ENCODE data around the gene CDS2. TPM values are rescaled to one million over a fixed set of nuclear protein-coding genes. Genes with fewer than 3 reads are reported as not detected.

CDS2 gene
- total RNA-seq, 1 donor, result 25.3 TPM

DNA sequence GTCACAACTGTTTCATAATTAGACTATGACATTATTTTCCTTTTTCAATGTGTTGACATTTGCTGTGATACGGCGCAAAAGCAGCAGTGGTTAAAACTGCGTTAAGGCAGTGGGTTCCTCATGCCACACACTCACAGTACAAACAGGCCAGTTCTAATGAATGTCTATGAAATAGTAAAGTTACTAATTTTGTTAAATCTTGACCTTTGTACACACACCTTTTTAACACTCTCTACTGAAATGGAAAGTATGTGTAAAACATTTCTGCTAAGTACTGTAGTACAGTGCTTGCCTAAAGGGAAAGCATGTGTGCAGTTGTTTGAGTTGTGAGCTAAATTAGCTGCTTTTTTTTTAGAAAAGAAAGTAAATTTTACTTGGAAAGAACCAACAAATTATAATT lies 60.3 kb downstream of the CDS2 start:
- TF ChIP-seq, protein P1, sequence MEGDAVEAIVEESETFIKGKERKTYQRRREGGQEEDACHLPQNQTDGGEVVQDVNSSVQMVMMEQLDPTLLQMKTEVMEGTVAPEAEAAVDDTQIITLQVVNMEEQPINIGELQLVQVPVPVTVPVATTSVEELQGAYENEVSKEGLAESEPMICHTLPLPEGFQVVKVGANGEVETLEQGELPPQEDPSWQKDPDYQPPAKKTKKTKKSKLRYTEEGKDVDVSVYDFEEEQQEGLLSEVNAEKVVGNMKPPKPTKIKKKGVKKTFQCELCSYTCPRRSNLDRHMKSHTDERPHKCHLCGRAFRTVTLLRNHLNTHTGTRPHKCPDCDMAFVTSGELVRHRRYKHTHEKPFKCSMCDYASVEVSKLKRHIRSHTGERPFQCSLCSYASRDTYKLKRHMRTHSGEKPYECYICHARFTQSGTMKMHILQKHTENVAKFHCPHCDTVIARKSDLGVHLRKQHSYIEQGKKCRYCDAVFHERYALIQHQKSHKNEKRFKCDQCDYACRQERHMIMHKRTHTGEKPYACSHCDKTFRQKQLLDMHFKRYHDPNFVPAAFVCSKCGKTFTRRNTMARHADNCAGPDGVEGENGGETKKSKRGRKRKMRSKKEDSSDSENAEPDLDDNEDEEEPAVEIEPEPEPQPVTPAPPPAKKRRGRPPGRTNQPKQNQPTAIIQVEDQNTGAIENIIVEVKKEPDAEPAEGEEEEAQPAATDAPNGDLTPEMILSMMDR (IDR thresholded peaks at IDR 0.05; ENCODE audit: extremely low read depth, low read depth, low read length), result no peak
- no peaks in the 10 kb centered on the region for H4K20me1 ChIP-seq (ENCODE audit: insufficient read depth, low read length)
- no peaks in the 10 kb centered on the region for H3K27me3 ChIP-seq (ENCODE audit: insufficient read depth, low read length)
- no peak overlapping the region for H2AFZ ChIP-seq (ENCODE audit: low read length)
- H3K4me2 ChIP-seq (ENCODE audit: insufficient read depth, low read length), result no peak overlapping the region
- H3K4me3 ChIP-seq (ENCODE audit: insufficient read depth, low read length), result no peak overlapping the region
- H3K4me1 ChIP-seq (ENCODE audit: insufficient read depth, low read length), result peaks cover 6% of the 10 kb centered on the region
- no peaks in the 10 kb centered on the region for H3K79me2 ChIP-seq (ENCODE audit: insufficient read depth, low read length)
- no peaks in the 10 kb centered on the region for H3K9me3 ChIP-seq (ENCODE audit: low read depth, low read length)
- no peak overlapping the region for H3K27ac ChIP-seq (ENCODE audit: low read depth, low read length)
- peaks cover 39% of the 10 kb centered on the region for H3K36me3 ChIP-seq (ENCODE audit: insufficient read depth, low read length)
- no peak for DNase-seq (ENCODE audit: insufficient read length, low spot score, missing footprints)

DNA sequence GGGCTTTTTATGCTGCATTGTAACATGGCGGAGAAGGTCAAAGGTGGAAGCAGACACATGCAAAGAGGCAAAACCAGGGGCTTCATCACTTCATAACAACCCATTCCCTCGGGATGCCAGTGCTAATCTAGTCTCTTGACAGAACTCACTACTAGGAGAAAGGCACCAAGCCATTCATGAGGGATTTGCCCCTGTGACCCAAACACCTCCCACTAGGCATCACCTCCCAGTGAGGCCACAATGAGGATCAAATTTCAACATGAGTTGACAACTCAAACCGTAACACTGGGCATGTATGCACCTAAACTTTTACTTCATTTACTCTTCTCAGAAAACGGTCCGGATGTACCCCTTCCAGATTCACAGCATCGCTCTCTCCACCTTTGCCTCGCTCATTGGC lies 61.9 kb downstream of the CDS2 start:
- TF ChIP-seq, protein P1 (IDR thresholded peaks at IDR 0.05; ENCODE audit: extremely low read depth, low read depth, low read length), result no peak
- Histone ChIP-seq H3K4me1 (ENCODE audit: insufficient read depth, low read length) (no peaks in the 10 kb centered on the region), H3K27ac (ENCODE audit: low read depth, low read length) (no peak overlapping the region), H4K20me1 (ENCODE audit: insufficient read depth, low read length) (no peaks in the 10 kb centered on the region), H3K27me3 (ENCODE audit: insufficient read depth, low read length) (no peaks in the 10 kb centered on the region), H2AFZ (ENCODE audit: low read length) (no peak overlapping the region), H3K36me3 (ENCODE audit: insufficient read depth, low read length) (peaks cover 33% of the 10 kb centered on the region), H3K79me2 (ENCODE audit: insufficient read depth, low read length) (no peaks in the 10 kb centered on the region), H3K9me3 (ENCODE audit: low read depth, low read length) (no peaks in the 10 kb centered on the region), H3K4me3 (ENCODE audit: insufficient read depth, low read length) (no peak overlapping the region), H3K4me2 (ENCODE audit: insufficient read depth, low read length) (no peak overlapping the region)
- DNase-seq (ENCODE audit: insufficient read length, low spot score, missing footprints), result peak; percentile 55

DNA sequence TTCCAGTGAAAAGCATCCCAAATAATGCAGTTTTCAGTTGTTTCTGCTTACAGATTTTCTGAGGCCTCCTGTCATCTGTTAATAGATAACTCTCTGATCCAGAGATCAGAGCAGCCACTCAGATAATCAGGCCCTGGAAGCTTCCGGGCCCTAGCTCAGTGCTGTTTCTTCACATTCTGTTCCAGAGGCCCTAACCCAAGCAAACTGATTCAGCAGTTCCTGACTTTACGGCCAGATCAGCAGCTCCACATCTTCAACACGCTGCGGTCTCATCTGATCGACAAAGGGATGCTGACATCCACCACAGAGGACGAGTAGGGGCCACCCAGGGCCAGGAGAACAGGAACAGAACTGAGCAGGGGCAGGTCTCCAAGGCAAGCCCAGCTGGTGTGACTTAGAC lies 63.1 kb downstream of the CDS2 start:
- no peak overlapping the region for H3K4me2 ChIP-seq (ENCODE audit: insufficient read depth, low read length)
- TF ChIP-seq, protein P1 (IDR thresholded peaks at IDR 0.05; ENCODE audit: extremely low read depth, low read depth, low read length), result no peak
- no peak for DNase-seq (ENCODE audit: insufficient read length, low spot score, missing footprints)

GRCh38 chr20:5190444-5190843 lies 63.6 kb downstream of the CDS2 start:
- Histone ChIP-seq H4K20me1 (ENCODE audit: insufficient read depth, low read length) (no peaks in the 10 kb centered on the region), H3K27me3 (ENCODE audit: insufficient read depth, low read length) (no peaks in the 10 kb centered on the region), H3K36me3 (ENCODE audit: insufficient read depth, low read length) (peaks cover 33% of the 10 kb centered on the region), H3K79me2 (ENCODE audit: insufficient read depth, low read length) (no peaks in the 10 kb centered on the region), H2AFZ (ENCODE audit: low read length) (no peak overlapping the region), H3K4me1 (ENCODE audit: insufficient read depth, low read length) (no peaks in the 10 kb centered on the region), H3K9me3 (ENCODE audit: low read depth, low read length) (no peaks in the 10 kb centered on the region), H3K27ac (ENCODE audit: low read depth, low read length) (no peak overlapping the region), H3K4me3 (ENCODE audit: insufficient read depth, low read length) (no peak overlapping the region), H3K4me2 (ENCODE audit: insufficient read depth, low read length) (no peak overlapping the region)
- TF ChIP-seq, protein P1 (IDR thresholded peaks at IDR 0.05; ENCODE audit: extremely low read depth, low read depth, low read length), result no peak
- DNase-seq (ENCODE audit: insufficient read length, low spot score, missing footprints), result no peak

More for the DNA sequence above, 63.1 kb downstream of the CDS2 start:
- H3K79me2 ChIP-seq (ENCODE audit: insufficient read depth, low read length), result no peaks in the 10 kb centered on the region
- no peaks in the 10 kb centered on the region for H3K4me1 ChIP-seq (ENCODE audit: insufficient read depth, low read length)
- H3K9me3 ChIP-seq (ENCODE audit: low read depth, low read length), result no peaks in the 10 kb centered on the region
- peaks cover 33% of the 10 kb centered on the region for H3K36me3 ChIP-seq (ENCODE audit: insufficient read depth, low read length)
- no peak overlapping the region for H3K27ac ChIP-seq (ENCODE audit: low read depth, low read length)
- no peaks in the 10 kb centered on the region for H3K27me3 ChIP-seq (ENCODE audit: insufficient read depth, low read length)
- no peak overlapping the region for H3K4me3 ChIP-seq (ENCODE audit: insufficient read depth, low read length)
- H4K20me1 ChIP-seq (ENCODE audit: insufficient read depth, low read length), result no peaks in the 10 kb centered on the region
- H2AFZ ChIP-seq (ENCODE audit: low read length), result no peak overlapping the region
